ENCODE measurements around the gene MRPS6. TPM values are rescaled to one million over a fixed set of nuclear protein-coding genes. Genes with fewer than 3 reads are reported as not detected.

MRPS6 gene
- total RNA-seq, 1 experiment from 2014 or later = 55.1 TPM

DNA sequence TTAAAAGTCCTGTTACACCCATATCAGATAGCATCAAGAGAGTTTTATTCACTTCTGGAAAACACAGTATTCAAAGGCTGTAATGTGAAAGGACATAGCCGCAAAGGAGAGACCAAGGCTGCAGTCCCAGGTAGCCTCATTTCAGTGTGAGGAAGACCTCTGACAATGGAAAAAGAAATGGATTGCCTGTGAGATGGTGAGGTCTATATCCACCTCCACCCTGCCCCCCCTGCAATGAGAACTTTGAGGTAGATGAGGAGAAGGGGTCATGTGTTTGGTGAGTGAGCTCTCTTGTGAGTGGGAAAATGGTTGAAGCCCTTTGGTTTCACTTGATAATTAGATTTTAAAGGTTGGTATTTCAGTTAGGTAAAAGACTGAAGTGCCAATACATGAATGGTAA, 3.5 kb downstream of the MRPS6 start:
- ChIA-PET CTCF (interaction anchor here (1.1 kb wide), 1 partner anchor 15 kb away, joined by 5 read pairs; no protein-coding TSS in a partner anchor), RAD21 (ENCODE audit: low non-redundant PET in 1 of 2, low total read pairs in 2 of 2, uncharacterized antibody in 2 of 2, unreplicated experiment in 2 of 2) (no interaction called here), POLR2A (no interaction called here)
- Histone ChIP-seq H3K79me2 (ENCODE audit: insufficient read depth, low read length) (peaks cover 73% of the 10 kb centered on the region), H4K20me1 (ENCODE audit: insufficient read depth) (no peaks in the 10 kb centered on the region), H3K36me3 (ENCODE audit: control insufficient read depth in 1 of 2, insufficient read depth in 2 of 2, low read length in 2 of 2) (peaks cover 0 to 5% of the 10 kb centered on the region in 2 experiments; a peak in 1 of 4 replicates), H3K9ac (ENCODE audit: low read length) (no peak overlapping the region), H3K9me3 (ENCODE audit: control insufficient read depth in 1 of 2, insufficient read depth in 1 of 2, low read depth in 1 of 2, low read length in 2 of 2) (no peaks in the 10 kb centered on the region), H3K4me3 (replicated peaks in 1 of 2; ENCODE audit: low read depth in 1 of 2, low read length in 2 of 2) (no peak overlapping the region), H3K4me2 (ENCODE audit: low read length) (no peak overlapping the region), H2AFZ (ENCODE audit: low read depth, low read length, poor library complexity, severe bottlenecking) (no peak overlapping the region), H3K9me2 (ENCODE audit: insufficient read depth) (no peaks in the 10 kb centered on the region), H3K27me3 (ENCODE audit: insufficient read depth, low read length) (no peaks in the 10 kb centered on the region), H3K27ac (ENCODE audit: low read depth, low read length) (no peak overlapping the region), H3K4me1 (ENCODE audit: control insufficient read depth in 1 of 2, insufficient read depth in 2 of 2, low read length in 2 of 2) (peaks cover 10 to 14% of the 10 kb centered on the region in 2 experiments)
- TF ChIP-seq MAX (IDR thresholded peaks at IDR 0.05) (no peak), RAD21 (IDR thresholded peaks at IDR 0.05; ENCODE audit: low read depth) (no peak), REST (IDR thresholded peaks at IDR 0.05; ENCODE audit: low read depth) (no peak), EZH2phosphoT487 (IDR thresholded peaks at IDR 0.05; ENCODE audit: borderline replicate concordance) (no peak), CBX3 (IDR thresholded peaks at IDR 0.05; ENCODE audit: low read depth) (no peak), CTCF (IDR thresholded peaks at IDR 0.05 in 2 of 3, conservative IDR thresholded peaks at IDR 0.05 in 1 of 3; ENCODE audit: borderline replicate concordance in 1 of 3, insufficient read depth in 1 of 3, low read depth in 2 of 3, low read length in 2 of 3) (no peak), POLR2AphosphoS5 (IDR thresholded peaks at IDR 0.05; ENCODE audit: low read depth, low read length) (no peak), YY1 (IDR thresholded peaks at IDR 0.05; ENCODE audit: extremely low read depth, insufficient replicate concordance, low read depth, low read length) (no peak), EGR1 (IDR thresholded peaks at IDR 0.05; ENCODE audit: low read depth) (no peak), ZNF274 (IDR thresholded peaks at IDR 0.05; ENCODE audit: low read depth, low read length) (no peak), EZH2 (IDR thresholded peaks at IDR 0.05) (no peak)
- TF ChIP-seq, protein P1, sequence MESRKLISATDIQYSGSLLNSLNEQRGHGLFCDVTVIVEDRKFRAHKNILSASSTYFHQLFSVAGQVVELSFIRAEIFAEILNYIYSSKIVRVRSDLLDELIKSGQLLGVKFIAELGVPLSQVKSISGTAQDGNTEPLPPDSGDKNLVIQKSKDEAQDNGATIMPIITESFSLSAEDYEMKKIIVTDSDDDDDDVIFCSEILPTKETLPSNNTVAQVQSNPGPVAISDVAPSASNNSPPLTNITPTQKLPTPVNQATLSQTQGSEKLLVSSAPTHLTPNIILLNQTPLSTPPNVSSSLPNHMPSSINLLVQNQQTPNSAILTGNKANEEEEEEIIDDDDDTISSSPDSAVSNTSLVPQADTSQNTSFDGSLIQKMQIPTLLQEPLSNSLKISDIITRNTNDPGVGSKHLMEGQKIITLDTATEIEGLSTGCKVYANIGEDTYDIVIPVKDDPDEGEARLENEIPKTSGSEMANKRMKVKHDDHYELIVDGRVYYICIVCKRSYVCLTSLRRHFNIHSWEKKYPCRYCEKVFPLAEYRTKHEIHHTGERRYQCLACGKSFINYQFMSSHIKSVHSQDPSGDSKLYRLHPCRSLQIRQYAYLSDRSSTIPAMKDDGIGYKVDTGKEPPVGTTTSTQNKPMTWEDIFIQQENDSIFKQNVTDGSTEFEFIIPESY (IDR thresholded peaks at IDR 0.05; ENCODE audit: extremely low read depth, insufficient replicate concordance, low read length) = no peak
- no peak for ATAC-seq
- no TSS peak for BruUV-seq (replicated peaks)
- intact Hi-C loops (cut with micrococcal nuclease) = loop anchor here (10.0 kb wide), 1 partner anchor 132 kb away; no protein-coding TSS in a partner anchor
- no peak for DNase-seq (ENCODE audit: low read depth, low spot score)
